Sigmoid colon (tissue), 7 donors: ENCODE data around the gene GREB1L. TPM values are rescaled to one million over a fixed set of nuclear protein-coding genes. Genes with fewer than 3 reads are reported as not detected.

Experiments
- DNase-seq: peaks from one replicate; pipeline ENCODE4 v3.0.0-alpha.2; 2019
- H3K27ac ChIP-seq, 4 donors: fragments of 200-600 bp; sonication (generic); one replicate each; pipeline ENCODE4 v1.5.1; 2016 to 2019; ENCODE audit warnings: mild to moderate bottlenecking in 1 of 4
- H3K27me3 ChIP-seq, 3 donors: fragments of 200-600 bp; sonication (generic); one replicate each; pipeline ENCODE4 v1.5.1; 2019; ENCODE audit warnings: mild to moderate bottlenecking in 1 of 3
- H3K36me3 ChIP-seq, 4 donors: fragments of 200-600 bp; sonication (generic); one replicate each; pipeline ENCODE4 v1.5.1; 2016 to 2019
- H3K4me1 ChIP-seq, 4 donors: fragments of 200-600 bp; sonication (generic); one replicate each; pipeline ENCODE4 v1.5.1; 2017 to 2019
- H3K4me3 ChIP-seq, 4 donors: fragments of 200-600 bp; sonication (generic); one replicate each; pipeline ENCODE4 v1.5.1; 2017 to 2019; ENCODE audit warnings: mild to moderate bottlenecking in 2 of 4, moderate library complexity in 1 of 4
- H3K9me3 ChIP-seq, 4 donors: fragments of 200-600 bp in 3 of 4; sonication (generic) in 3 of 4; one replicate each; pipeline versions ENCODE4 v1.5.1 to v1.6.1; 2013 to 2019
- CTCF ChIP-seq, 4 experiments: fragments of 450-650 bp in 3 of 4; fragments of 200-600 bp in 1 of 4; IDR thresholded peaks; one replicate each; pipeline ENCODE4 v1.5.1; 2016 to 2019; ENCODE audit warnings: antibody characterized with exemption in 4 of 4, mild to moderate bottlenecking in 3 of 4, moderate library complexity in 2 of 4
- EP300 ChIP-seq, 4 donors: sonication (generic); formaldehyde crosslinking; IDR thresholded peaks; one replicate each; pipeline ENCODE4 v1.6.1; 2017; ENCODE audit warnings: antibody characterized with exemption in 4 of 4
- POLR2A ChIP-seq, 2 donors: fragments of 450-650 bp; IDR thresholded peaks; one replicate each; pipeline ENCODE4 v1.6.1; 2016; ENCODE audit warnings: antibody characterized with exemption in 2 of 2, mild to moderate bottlenecking in 2 of 2, moderate library complexity in 2 of 2
- POLR2AphosphoS5 ChIP-seq, 4 donors: sonication (generic); formaldehyde crosslinking; IDR thresholded peaks; one replicate each; pipeline ENCODE4 v1.6.1; 2017; ENCODE audit warnings: antibody characterized with exemption in 4 of 4
- WGBS, 2 donors: extraction: QIAGEN DNeasy Blood & Tissue Kit; methylation state at CpG; one replicate each; pipeline ENCODE4 v1.1.7; 2013; 5-methylcytosine and 5-hydroxymethylcytosine counted together
- intact Hi-C: fragments of 100-400 bp; cut with DNase I; formaldehyde crosslinking; loops from one replicate; pipeline ENCODE4 v1.15.1; 2023
- polyA plus RNA-seq, 3 donors: library from polyadenylated mRNA; stranded (reverse); fragments of 200-250 nt; gene quantifications; one replicate each; pipeline ENCODE4 v1.2.3, GENCODE V29; 2013
- total RNA-seq, 4 donors: library from RNA; depleted of rRNA; stranded (reverse); fragments of >200 nt; gene quantifications; one replicate each; pipeline ENCODE4 v1.1.0, GENCODE V29; 2016
- donor health status: healthy with polysubstance abuse.
- donor health status: Bipolar disorder and iron deficiency.
- donor health status: healthy.

The GREB1L gene
- total and polyA plus RNA-seq, 7 donors: 0.23 to 12.1 (median 4.4) TPM; not detected in 2

DNA sequence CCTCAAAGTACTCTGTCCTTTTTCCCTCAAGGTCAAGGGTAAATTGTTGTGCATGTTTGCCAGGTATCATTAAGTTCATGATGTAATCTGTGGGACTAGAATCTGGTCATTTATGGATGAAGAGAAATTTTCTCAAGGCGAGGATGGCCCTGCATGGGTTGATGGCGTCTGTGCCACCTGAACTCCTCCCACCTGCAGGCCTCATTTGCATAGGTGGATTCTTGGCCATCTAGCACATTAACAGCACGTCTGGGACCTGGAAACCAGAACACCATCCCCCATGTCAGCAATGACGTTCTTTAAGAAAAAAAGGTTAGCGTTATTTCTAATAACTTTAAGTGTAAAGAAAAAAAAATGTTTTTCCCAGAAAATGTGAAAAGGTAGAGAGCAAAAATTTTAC lies 212.7 kb downstream of the GREB1L start:
- Histone ChIP-seq H3K4me3 (no peak overlapping the region), H3K27ac (peak overlapping the region in 1 of 4 donors; percentile 70), H3K9me3 (no peaks in the 10 kb centered on the region), H3K36me3 (no peaks in the 10 kb centered on the region), H3K4me1 (peaks cover 0 to 51% (median 32%) of the 10 kb centered on the region in 4 donors), H3K27me3 (no peaks in the 10 kb centered on the region)
- intact Hi-C loops: no loop called here
- no peak for DNase-seq
- TF ChIP-seq EP300 (IDR thresholded peaks at IDR 0.05) (no peak), POLR2A (IDR thresholded peaks at IDR 0.05) (no peak), CTCF (IDR thresholded peaks at IDR 0.05) (no peak), POLR2AphosphoS5 (IDR thresholded peaks at IDR 0.05) (no peak)
- WGBS, 2 donors: 86 to 90% methylated on average over 5 of the region's 5 CpGs

DNA sequence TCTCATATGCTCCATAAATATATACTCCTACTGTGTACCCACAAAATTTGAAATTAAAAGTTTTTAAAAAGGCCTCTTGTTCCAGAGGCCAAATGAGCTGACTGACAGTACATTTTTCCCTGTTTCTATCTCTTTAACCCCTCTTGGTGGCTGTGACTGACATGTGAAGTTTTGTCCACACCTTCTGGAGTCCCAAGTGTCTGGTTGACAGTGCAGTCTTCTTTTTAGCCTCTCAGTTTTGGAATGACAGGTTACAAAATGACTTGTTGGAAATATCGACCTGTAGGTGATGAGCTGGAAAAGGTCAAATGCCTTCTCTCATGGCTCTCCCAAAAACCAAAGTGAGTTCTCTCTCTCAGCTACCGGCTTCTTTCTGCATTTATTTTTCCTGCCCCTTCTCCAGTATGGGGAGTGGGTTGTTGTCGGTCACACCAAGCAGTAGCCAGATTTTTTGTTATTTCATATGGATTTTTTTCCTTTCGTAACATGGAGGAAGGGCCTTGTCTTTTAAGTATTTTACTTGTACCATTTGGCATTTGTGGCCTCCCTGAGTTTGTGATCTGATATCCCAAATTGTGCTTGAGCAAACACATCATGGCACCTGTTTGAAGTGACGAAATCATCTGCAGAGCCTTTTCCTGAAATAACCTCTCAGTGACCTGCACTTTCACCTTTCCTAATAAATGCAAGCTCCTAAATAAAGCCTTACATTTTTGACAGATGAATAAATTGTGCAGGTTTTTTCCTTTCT lies 214.6 kb downstream of the GREB1L start:
- TF ChIP-seq POLR2A (IDR thresholded peaks at IDR 0.05): no peak
- TF ChIP-seq CTCF (IDR thresholded peaks at IDR 0.05): no peak
- TF ChIP-seq EP300 (IDR thresholded peaks at IDR 0.05): no peak
- no peak for TF ChIP-seq POLR2AphosphoS5 (IDR thresholded peaks at IDR 0.05)
- no peaks in the 10 kb centered on the region for H3K27me3 ChIP-seq
- WGBS, 2 donors: 88 to 91% methylated on average over 5 of the region's 5 CpGs
- H3K9me3 ChIP-seq: no peaks in the 10 kb centered on the region
- intact Hi-C loops: no loop called here
- no peak overlapping the region for H3K4me3 ChIP-seq
- H3K27ac ChIP-seq: peak overlapping the region in 1 of 4 donors; percentile 81
- peaks cover 0 to 44% (median 32%) of the 10 kb centered on the region in 4 donors for H3K4me1 ChIP-seq
- no peaks in the 10 kb centered on the region for H3K36me3 ChIP-seq
- DNase-seq: no peak

DNA sequence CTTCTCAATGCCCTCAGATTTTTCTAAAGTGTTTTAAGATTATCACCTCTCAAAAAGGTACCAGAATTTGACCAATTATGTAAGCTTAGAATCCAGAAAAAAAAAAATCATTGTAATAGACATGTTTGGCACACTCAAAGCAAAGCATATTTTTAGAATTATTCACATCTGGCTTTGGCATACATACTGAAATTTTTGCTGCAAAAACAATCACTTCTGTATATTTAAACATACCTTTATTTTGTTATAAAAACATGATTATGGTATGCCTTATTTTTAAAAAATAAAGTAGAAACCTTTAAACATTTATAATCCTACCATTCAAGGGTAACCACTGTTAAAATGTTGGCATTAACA lies 215.1 kb downstream of the GREB1L start:
- intact Hi-C loops: no loop called here
- H3K9me3 ChIP-seq: no peaks in the 10 kb centered on the region
- no peak for TF ChIP-seq CTCF (IDR thresholded peaks at IDR 0.05)
- no peak for TF ChIP-seq POLR2A (IDR thresholded peaks at IDR 0.05)
- no peak for TF ChIP-seq POLR2AphosphoS5 (IDR thresholded peaks at IDR 0.05)
- TF ChIP-seq EP300 (IDR thresholded peaks at IDR 0.05): no peak
- H3K27me3 ChIP-seq: no peaks in the 10 kb centered on the region
- no peaks in the 10 kb centered on the region for H3K36me3 ChIP-seq
- H3K4me1 ChIP-seq: peaks cover 0 to 40% (median 27%) of the 10 kb centered on the region in 4 donors
- no peak overlapping the region for H3K4me3 ChIP-seq
- no peak for DNase-seq
- H3K27ac ChIP-seq: peak overlapping the region in 1 of 4 donors; percentile 81

- WGBS, 2 donors: 70 to 77% methylated on average over 1 of the region's 1 CpG
- Histone ChIP-seq H3K9me3 (no peaks in the 10 kb centered on the region), H3K4me3 (no peak overlapping the region), H3K27ac (peak overlapping the region in 3 of 4 donors; percentile 26 to 81 (median 50)), H3K27me3 (no peaks in the 10 kb centered on the region), H3K4me1 (peaks cover 0 to 29% (median 19%) of the 10 kb centered on the region in 4 donors), H3K36me3 (no peaks in the 10 kb centered on the region)
- no peak for DNase-seq
- TF ChIP-seq POLR2AphosphoS5 (IDR thresholded peaks at IDR 0.05) (peak in 2 of 4 donors; percentile 30 to 45), POLR2A (IDR thresholded peaks at IDR 0.05) (no peak)
- intact Hi-C loops: no loop called here
Measured at GRCh38 chr18:21458310-21458709, 216.3 kb downstream of the GREB1L start.

DNA sequence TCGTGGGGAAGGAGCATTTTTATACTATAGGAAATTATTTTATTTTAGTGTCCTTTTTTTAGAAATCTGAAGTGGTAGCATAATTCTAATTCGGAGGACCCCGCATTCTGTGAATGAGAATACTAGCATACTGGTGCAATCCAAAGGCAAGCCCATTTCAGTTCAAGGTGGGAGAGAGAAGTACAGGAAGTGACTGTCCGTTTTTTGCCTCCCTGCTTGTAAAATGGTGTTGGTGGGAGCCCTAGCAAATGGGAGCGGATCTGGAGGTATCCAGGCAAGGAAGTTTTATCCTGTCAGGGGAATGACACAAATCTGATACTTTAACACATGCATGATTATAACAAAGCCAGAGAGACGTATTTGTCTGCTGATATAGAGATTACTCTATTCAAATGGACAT lies 216.8 kb downstream of the GREB1L start:
- Histone ChIP-seq H3K27ac (peak overlapping the region in 3 of 4 donors; percentile 26 to 81 (median 50)), H3K9me3 (no peaks in the 10 kb centered on the region), H3K27me3 (no peaks in the 10 kb centered on the region), H3K4me3 (no peak overlapping the region), H3K4me1 (peaks cover 0 to 24% (median 14%) of the 10 kb centered on the region in 4 donors), H3K36me3 (no peaks in the 10 kb centered on the region)
- TF ChIP-seq POLR2AphosphoS5 (IDR thresholded peaks at IDR 0.05): no peak
- TF ChIP-seq EP300 (IDR thresholded peaks at IDR 0.05): no peak
- no peak for TF ChIP-seq CTCF (IDR thresholded peaks at IDR 0.05)
- no peak for TF ChIP-seq POLR2A (IDR thresholded peaks at IDR 0.05)
- intact Hi-C loops: no loop called here
- 83 to 89% methylated on average over 6 of the region's 6 CpGs for WGBS, 2 donors
- no peak for DNase-seq
